GM23338 (cell line): ENCODE measurements around the gene GABPB1. TPM values are rescaled to one million over a fixed set of nuclear protein-coding genes. Genes with fewer than 3 reads are reported as not detected.

Source experiments
- ATAC-seq: fragments of 200-7000 bp; cut with Tn5 transposase; 3 replicates; pipeline ENCODE4 v1.9.1; 2020
- DNase-seq: peaks from one replicate; pipeline ENCODE4 v3.0.0-alpha.2; 2015; ENCODE audit warnings: low spot score
- H2AFZ ChIP-seq: fragments of 200-600 bp; sonication (generic); 2 replicates; pipeline ENCODE4 v1.8.0; 2016; ENCODE audit warnings: antibody characterized with exemption, mild to moderate bottlenecking, moderate library complexity
- H3F3A ChIP-seq: fragments of 200-600 bp; sonication (generic); replicated peaks from 2 replicates; pipeline ENCODE4 v1.8.0; 2017; ENCODE audit warnings: antibody characterized with exemption, mixed run types, low read depth
- H3K27ac ChIP-seq: fragments of 200-600 bp; sonication (generic); 2 replicates; pipeline ENCODE4 v1.6.1; 2016; ENCODE audit warnings: low read depth
- H3K27me3 ChIP-seq: fragments of 200-600 bp; sonication (generic); 2 replicates; pipeline ENCODE4 v1.8.0; 2016; ENCODE audit warnings: mild to moderate bottlenecking, mixed run types, moderate library complexity; ENCODE audit not compliant: insufficient read depth
- H3K36me3 ChIP-seq: fragments of 200-600 bp; sonication (generic); 2 replicates; pipeline ENCODE4 v1.8.0; 2016; ENCODE audit warnings: mild to moderate bottlenecking; ENCODE audit not compliant: insufficient read depth
- H3K4me1 ChIP-seq: fragments of 200-600 bp; sonication (generic); 2 replicates; pipeline ENCODE4 v1.8.0; 2016; ENCODE audit warnings: mild to moderate bottlenecking, moderate library complexity; ENCODE audit not compliant: insufficient read depth
- H3K4me2 ChIP-seq: fragments of 200-600 bp; sonication (generic); 2 replicates; pipeline ENCODE4 v1.7.1; 2017; ENCODE audit warnings: mixed run types
- H3K4me3 ChIP-seq: fragments of 200-600 bp; sonication (generic); 2 replicates; pipeline ENCODE4 v1.6.1; 2016; ENCODE audit warnings: mixed run types
- H3K79me2 ChIP-seq: fragments of 200-600 bp; sonication (generic); replicated peaks from 2 replicates; pipeline ENCODE4 v1.8.0; 2017; ENCODE audit warnings: mild to moderate bottlenecking; ENCODE audit not compliant: insufficient read depth
- H3K9me2 ChIP-seq: fragments of 200-600 bp; sonication (generic); 2 replicates; pipeline ENCODE4 v1.8.0; 2017; ENCODE audit not compliant: insufficient read depth
- H4K20me1 ChIP-seq: fragments of 200-600 bp; sonication (generic); replicated peaks from 2 replicates; pipeline ENCODE4 v1.8.0; 2017; ENCODE audit warnings: mild to moderate bottlenecking; ENCODE audit not compliant: insufficient read depth
- H3K27ac Mint-ChIP-seq: 2 replicates; pipeline ENCODE4 v1.8.0; 2020; ENCODE audit warnings: inconsistent platforms, mild to moderate bottlenecking, moderate library complexity, mixed read lengths
- H3K27me3 Mint-ChIP-seq: 3 replicates; pipeline ENCODE4 v1.8.0; 2022; ENCODE audit warnings: low read depth, mild to moderate bottlenecking, moderate library complexity, mixed read lengths, inconsistent platforms; ENCODE audit not compliant: insufficient read depth, poor library complexity
- H3K36me3 Mint-ChIP-seq: 3 replicates; pipeline ENCODE4 v1.8.0; 2021; ENCODE audit warnings: low read depth, mild to moderate bottlenecking, inconsistent platforms, moderate library complexity, mixed read lengths
- H3K4me1 Mint-ChIP-seq: 3 replicates; pipeline ENCODE4 v1.8.0; 2020; ENCODE audit warnings: mild to moderate bottlenecking, inconsistent platforms, mixed read lengths
- H3K4me3 Mint-ChIP-seq: 3 replicates; pipeline ENCODE4 v1.8.0; 2021; ENCODE audit warnings: moderate library complexity, mild to moderate bottlenecking, inconsistent platforms, mixed read lengths
- H3K9me3 Mint-ChIP-seq: 3 replicates; pipeline ENCODE4 v1.8.0; 2020; ENCODE audit warnings: moderate library complexity, mild to moderate bottlenecking, inconsistent platforms, mixed read lengths
- CREB1 ChIP-seq: fragments of 250-450 bp; sonication (Bioruptor Pico); IDR thresholded peaks from 2 replicates; pipeline ENCODE4 v1.5.0; 2020; ENCODE audit warnings: low read depth, mild to moderate bottlenecking, moderate library complexity
- EZH2 ChIP-seq: fragments of 200-600 bp; sonication (generic); IDR thresholded peaks from one replicate; pipeline ENCODE4 v1.8.0; 2017; ENCODE audit warnings: antibody characterized with exemption, mild to moderate bottlenecking, low read depth; ENCODE audit not compliant: unreplicated experiment
- EZH2phosphoT487 ChIP-seq: fragments of 200-600 bp; sonication (generic); IDR thresholded peaks from one replicate; pipeline ENCODE4 v1.8.1; 2018; ENCODE audit warnings: antibody characterized with exemption; ENCODE audit not compliant: unreplicated experiment
- JUNB ChIP-seq: IDR thresholded peaks from one replicate; pipeline ENCODE4 v1.6.1; 2016; ENCODE audit warnings: antibody characterized with exemption; ENCODE audit not compliant: unreplicated experiment
- NANOG ChIP-seq: IDR thresholded peaks from 2 replicates; pipeline ENCODE4 v1.6.1; 2016; ENCODE audit warnings: antibody characterized with exemption, borderline replicate concordance
- POLR2AphosphoS5 ChIP-seq: IDR thresholded peaks from 2 replicates; pipeline ENCODE4 v1.6.1; 2016; ENCODE audit warnings: antibody characterized with exemption, low read depth
- REST ChIP-seq: IDR thresholded peaks from one replicate; pipeline ENCODE4 v1.6.1; 2018; ENCODE audit warnings: antibody characterized with exemption; ENCODE audit not compliant: unreplicated experiment
- STAT1 ChIP-seq: IDR thresholded peaks from one replicate; pipeline ENCODE4 v1.6.1; 2016; ENCODE audit warnings: antibody characterized with exemption; ENCODE audit not compliant: unreplicated experiment
- ZNF114 ChIP-seq: fragments of 250-450 bp; sonication (Bioruptor Pico); IDR thresholded peaks from 2 replicates; pipeline ENCODE4 v1.5.0; 2020; ENCODE audit warnings: mild to moderate bottlenecking, moderate library complexity
- ZNF331 ChIP-seq: fragments of 250-450 bp; sonication (Bioruptor Pico); IDR thresholded peaks from 2 replicates; pipeline ENCODE4 v1.5.0; 2020; ENCODE audit warnings: low read depth, mild to moderate bottlenecking, moderate library complexity
- ZNF462 ChIP-seq: fragments of 250-450 bp; sonication (Bioruptor Pico); IDR thresholded peaks from 2 replicates; pipeline ENCODE4 v1.5.0; 2020; ENCODE audit warnings: mild to moderate bottlenecking, moderate library complexity
- polyA plus RNA-seq: library from polyadenylated mRNA; unstranded; fragments of >200 nt; fragmentation: Nextera tagmentation; extraction: Ambion mirVana; gene quantifications from 2 replicates; pipeline ENCODE4 v1.2.1, GENCODE V29; 2016
- total RNA-seq: library from RNA; depleted of rRNA; stranded (reverse); fragments of >200 nt; shearing (Covaris generic); gene quantifications from 2 replicates; pipeline ENCODE4 v1.2.3, GENCODE V29; 2014
- TF ChIP-seq, protein P1 (sequence below): IDR thresholded peaks from 2 replicates; pipeline ENCODE4 v1.6.1; 2016; ENCODE audit warnings: antibody characterized with exemption
- TF ChIP-seq, protein P2 (sequence below), 2 experiments: fragments of 200-600 bp in 1 of 2; sonication (generic) in 1 of 2; conservative IDR thresholded peaks; 2 replicates each; pipeline versions ENCODE4 v1.5.1 to v1.6.1; 2016 to 2017; ENCODE audit warnings: antibody characterized with exemption in 2 of 2, low read depth in 2 of 2, mild to moderate bottlenecking in 2 of 2, moderate library complexity in 1 of 2

Gene GABPB1
- total and polyA plus RNA-seq, 2 experiments from 2014 or later = 34.4 to 53.9 TPM

DNA sequence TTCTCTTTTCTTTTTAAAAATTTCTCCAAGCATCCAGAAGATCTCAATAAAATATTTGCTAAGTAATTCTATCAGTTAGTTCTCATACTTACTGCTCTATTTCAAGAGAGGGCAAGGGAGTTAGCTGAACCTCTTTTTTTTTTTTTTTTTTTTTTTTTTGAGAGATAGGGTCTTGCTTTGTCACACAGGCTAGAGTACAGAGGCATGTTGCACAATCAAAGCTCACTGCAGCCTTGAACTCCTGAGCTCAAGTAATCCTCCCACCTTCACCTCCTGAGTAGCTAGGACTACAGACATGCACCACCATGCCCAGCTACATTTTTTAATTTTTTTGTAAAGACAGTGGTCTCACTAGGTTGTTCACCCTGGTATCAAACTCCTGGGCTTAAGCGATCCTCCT lies 110.8 kb downstream of the GABPB1 start:
- no peaks in the 10 kb centered on the region for H3K27me3 ChIP-seq
- ATAC-seq (no peak), DNase-seq (no peak)
- no peak overlapping the region for H3K4me3 Mint-ChIP-seq
- no peaks in the 10 kb centered on the region for H3K36me3 Mint-ChIP-seq
- H4K20me1 ChIP-seq = no peaks in the 10 kb centered on the region
- H3K4me1 Mint-ChIP-seq = no peaks in the 10 kb centered on the region
- H3K9me3 Mint-ChIP-seq = no peaks in the 10 kb centered on the region
- no peaks in the 10 kb centered on the region for H3K36me3 ChIP-seq
- no peaks in the 10 kb centered on the region for H3K9me2 ChIP-seq
- no peak overlapping the region for H3K27ac ChIP-seq
- H3K4me1 ChIP-seq = no peaks in the 10 kb centered on the region
- H3K4me2 ChIP-seq = no peak overlapping the region
- no peaks in the 10 kb centered on the region for H3K79me2 ChIP-seq
- H2AFZ ChIP-seq = no peak overlapping the region
- TF ChIP-seq NANOG = no peak
- no peak for TF ChIP-seq REST
- TF ChIP-seq STAT1 = no peak
- TF ChIP-seq ZNF462 (CRISPR knock-in tag) = no peak
- no peak for TF ChIP-seq ZNF331 (CRISPR knock-in tag)
- TF ChIP-seq JUNB = no peak
- TF ChIP-seq ZNF114 (CRISPR knock-in tag) = no peak
- no peak for TF ChIP-seq EZH2phosphoT487
- TF ChIP-seq, protein P1, sequence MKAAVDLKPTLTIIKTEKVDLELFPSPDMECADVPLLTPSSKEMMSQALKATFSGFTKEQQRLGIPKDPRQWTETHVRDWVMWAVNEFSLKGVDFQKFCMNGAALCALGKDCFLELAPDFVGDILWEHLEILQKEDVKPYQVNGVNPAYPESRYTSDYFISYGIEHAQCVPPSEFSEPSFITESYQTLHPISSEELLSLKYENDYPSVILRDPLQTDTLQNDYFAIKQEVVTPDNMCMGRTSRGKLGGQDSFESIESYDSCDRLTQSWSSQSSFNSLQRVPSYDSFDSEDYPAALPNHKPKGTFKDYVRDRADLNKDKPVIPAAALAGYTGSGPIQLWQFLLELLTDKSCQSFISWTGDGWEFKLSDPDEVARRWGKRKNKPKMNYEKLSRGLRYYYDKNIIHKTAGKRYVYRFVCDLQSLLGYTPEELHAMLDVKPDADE = no peak
- TF ChIP-seq EZH2 = no peak
- no peak for TF ChIP-seq POLR2AphosphoS5
- no peak for TF ChIP-seq CREB1 (CRISPR knock-in tag)
- TF ChIP-seq, protein P2, sequence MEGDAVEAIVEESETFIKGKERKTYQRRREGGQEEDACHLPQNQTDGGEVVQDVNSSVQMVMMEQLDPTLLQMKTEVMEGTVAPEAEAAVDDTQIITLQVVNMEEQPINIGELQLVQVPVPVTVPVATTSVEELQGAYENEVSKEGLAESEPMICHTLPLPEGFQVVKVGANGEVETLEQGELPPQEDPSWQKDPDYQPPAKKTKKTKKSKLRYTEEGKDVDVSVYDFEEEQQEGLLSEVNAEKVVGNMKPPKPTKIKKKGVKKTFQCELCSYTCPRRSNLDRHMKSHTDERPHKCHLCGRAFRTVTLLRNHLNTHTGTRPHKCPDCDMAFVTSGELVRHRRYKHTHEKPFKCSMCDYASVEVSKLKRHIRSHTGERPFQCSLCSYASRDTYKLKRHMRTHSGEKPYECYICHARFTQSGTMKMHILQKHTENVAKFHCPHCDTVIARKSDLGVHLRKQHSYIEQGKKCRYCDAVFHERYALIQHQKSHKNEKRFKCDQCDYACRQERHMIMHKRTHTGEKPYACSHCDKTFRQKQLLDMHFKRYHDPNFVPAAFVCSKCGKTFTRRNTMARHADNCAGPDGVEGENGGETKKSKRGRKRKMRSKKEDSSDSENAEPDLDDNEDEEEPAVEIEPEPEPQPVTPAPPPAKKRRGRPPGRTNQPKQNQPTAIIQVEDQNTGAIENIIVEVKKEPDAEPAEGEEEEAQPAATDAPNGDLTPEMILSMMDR (conservative IDR thresholded peaks at IDR 0.05; ENCODE audit: low read depth in 2 of 2) = no peak
- H3K27me3 Mint-ChIP-seq = peaks cover 1% of the 10 kb centered on the region
- H3K4me3 ChIP-seq = no peak overlapping the region
- H3K27ac Mint-ChIP-seq = no peak overlapping the region
- no peaks in the 10 kb centered on the region for H3F3A ChIP-seq
